HUES64 (cell line): ENCODE results near the gene HAT1.
"Not testable (repeated sequence)": the region's sequence is repeated elsewhere in the genome, so short reads cannot be mapped to it uniquely, and the experiment has no call there.

ENCODE experiments used
- H3K27ac ChIP-seq: 2 replicates; pipeline ENCODE4 v1.7.0; 2013; ENCODE audit warnings: low read depth, low read length, inconsistent platforms
- H3K27me3 ChIP-seq: 2 replicates; pipeline ENCODE4 v1.6.1; 2013; ENCODE audit warnings: mild to moderate bottlenecking, low read length; ENCODE audit not compliant: insufficient read depth
- H3K36me3 ChIP-seq: 2 replicates; pipeline ENCODE4 v1.6.1; 2013; ENCODE audit warnings: mild to moderate bottlenecking, low read length; ENCODE audit not compliant: insufficient read depth
- H3K4me1 ChIP-seq: 2 replicates; pipeline ENCODE4 v1.6.1; 2013; ENCODE audit warnings: mild to moderate bottlenecking, low read length, moderate library complexity; ENCODE audit not compliant: insufficient read depth
- H3K4me3 ChIP-seq: 2 replicates; pipeline ENCODE4 v1.5.1; 2013; ENCODE audit warnings: mild to moderate bottlenecking, low read length, moderate library complexity
- H3K9ac ChIP-seq: 2 replicates; pipeline ENCODE4 v1.6.1; 2013; ENCODE audit warnings: mild to moderate bottlenecking, low read depth, low read length
- H3K9me3 ChIP-seq: 2 replicates; pipeline ENCODE4 v1.6.1; 2013; ENCODE audit warnings: low read depth, low read length; ENCODE audit not compliant: insufficient read depth
- WGBS: fragments of 150-250, 120-280 bp; methylation state at CpG from one replicate; pipeline ENCODE4 v1.1.7; 2013; ENCODE audit warnings: missing lambda C conversion rate; 5-methylcytosine and 5-hydroxymethylcytosine counted together

HAT1 gene

GRCh38 chr2:171979103-171979502, 56.8 kb downstream of the HAT1 start:
- Histone ChIP-seq H3K36me3 (peaks cover 83% of the 10 kb centered on the region), H3K27me3 (no peaks in the 10 kb centered on the region), H3K9ac (no peak overlapping the region), H3K4me1 (no peaks in the 10 kb centered on the region), H3K9me3 (no peaks in the 10 kb centered on the region), H3K4me3 (no peak overlapping the region), H3K27ac (no peak overlapping the region)
- WGBS = 97% methylated on average over 4 of the region's 4 CpGs

GRCh38 chr2:171983924-171984323, 61.7 kb downstream of the HAT1 start:
- not testable (repeated sequence) for H3K27ac ChIP-seq, H3K9ac ChIP-seq, H3K9me3 ChIP-seq, H3K4me1 ChIP-seq, H3K4me3 ChIP-seq, H3K27me3 ChIP-seq
- WGBS = 95% methylated on average over 1 of the region's 1 CpG
- H3K36me3 ChIP-seq = peaks cover 45% of the 10 kb centered on the region

GRCh38 chr2:171985076-171985475, 62.8 kb downstream of the HAT1 start:
- H3K27ac ChIP-seq = no peak overlapping the region
- H3K9ac ChIP-seq = no peak overlapping the region
- H3K9me3 ChIP-seq = no peaks in the 10 kb centered on the region
- H3K4me1 ChIP-seq = no peaks in the 10 kb centered on the region
- H3K27me3 ChIP-seq = no peaks in the 10 kb centered on the region
- peaks cover 34% of the 10 kb centered on the region for H3K36me3 ChIP-seq
- H3K4me3 ChIP-seq = no peak overlapping the region
- 90% methylated on average over 2 of the region's 2 CpGs for WGBS

GRCh38 chr2:171986778-171987177, 64.5 kb downstream of the HAT1 start:
- 95% methylated on average over 3 of the region's 4 CpGs for WGBS
- H3K4me1 ChIP-seq = no peaks in the 10 kb centered on the region
- H3K9ac ChIP-seq = no peak overlapping the region
- no peak overlapping the region for H3K27ac ChIP-seq
- peaks cover 22% of the 10 kb centered on the region for H3K36me3 ChIP-seq
- H3K9me3 ChIP-seq = no peaks in the 10 kb centered on the region
- H3K27me3 ChIP-seq = no peaks in the 10 kb centered on the region
- H3K4me3 ChIP-seq = no peak overlapping the region

GRCh38 chr2:171991027-171991426, 68.8 kb downstream of the HAT1 start:
- Histone ChIP-seq H3K4me3 (no peak overlapping the region), H3K9ac (no peak overlapping the region), H3K36me3 (no peaks in the 10 kb centered on the region), H3K9me3 (no peaks in the 10 kb centered on the region), H3K27me3 (no peaks in the 10 kb centered on the region), H3K27ac (no peak overlapping the region), H3K4me1 (no peaks in the 10 kb centered on the region)
- 93% methylated on average over 4 of the region's 4 CpGs for WGBS

GRCh38 chr2:171995586-171995985, 73.3 kb downstream of the HAT1 start:
- Histone ChIP-seq H3K27me3 (peaks cover 20% of the 10 kb centered on the region), H3K4me1 (peaks cover 3% of the 10 kb centered on the region; the same call in 1 of the 2 replicates), H3K36me3 (no peaks in the 10 kb centered on the region), H3K9me3 (no peaks in the 10 kb centered on the region), H3K4me3 (no peak overlapping the region), H3K9ac (no peak overlapping the region), H3K27ac (no peak overlapping the region)
- WGBS = 92% methylated on average over 5 of the region's 5 CpGs

GRCh38 chr2:171996021-171996420, 73.8 kb downstream of the HAT1 start:
- peaks cover 20% of the 10 kb centered on the region for H3K27me3 ChIP-seq
- peaks cover 4% of the 10 kb centered on the region; the same call in 1 of the 2 replicates for H3K4me1 ChIP-seq
- H3K9me3 ChIP-seq = no peaks in the 10 kb centered on the region
- H3K36me3 ChIP-seq = no peaks in the 10 kb centered on the region
- H3K4me3 ChIP-seq = no peak overlapping the region
- H3K9ac ChIP-seq = no peak overlapping the region
- no peak overlapping the region for H3K27ac ChIP-seq
- 88% methylated on average over 5 of the region's 5 CpGs for WGBS

GRCh38 chr2:171997031-171997430, 74.8 kb downstream of the HAT1 start:
- 95% methylated on average over 5 of the region's 5 CpGs for WGBS
- H3K9me3 ChIP-seq, H3K36me3 ChIP-seq, H3K4me3 ChIP-seq, H3K27ac ChIP-seq, H3K4me1 ChIP-seq, H3K9ac ChIP-seq: not testable (repeated sequence)
- H3K27me3 ChIP-seq = peaks cover 20% of the 10 kb centered on the region

- WGBS = 63% methylated on average over 4 of the region's 4 CpGs
Observed at GRCh38 chr2:171999161-171999560, 76.9 kb downstream of the HAT1 start.

GRCh38 chr2:171999604-172000469, 77.6 kb downstream of the HAT1 start, which contains the start of gene METAP1D:
Gene METAP1D (plus strand): TSS chr2:171999953. CDS start chr2:171999970, 17 bp downstream.
- peaks cover 20% of the 10 kb centered on the region for H3K27me3 ChIP-seq
- 1% methylated on average over 73 of the region's 73 CpGs for WGBS
- peaks cover 4% of the 10 kb centered on the region; the same call in 1 of the 2 replicates for H3K4me1 ChIP-seq
- peak within 1 kb of the TSS; percentile 96 for H3K9ac ChIP-seq
- H3K9me3 ChIP-seq = no peaks in the 10 kb centered on the region
- H3K36me3 ChIP-seq = no peaks in the 10 kb centered on the region
- peak within 1 kb of the TSS; percentile 73 for H3K27ac ChIP-seq
- peak within 1 kb of the TSS; percentile 80 for H3K4me3 ChIP-seq

More at GRCh38 chr2:171999161-171999560, 76.9 kb downstream of the HAT1 start:
- Histone ChIP-seq H3K4me3 (peak overlapping the region; percentile 80), H3K27ac (no peak overlapping the region), H3K9me3 (no peaks in the 10 kb centered on the region), H3K36me3 (no peaks in the 10 kb centered on the region), H3K9ac (peak overlapping the region; percentile 96), H3K27me3 (peaks cover 20% of the 10 kb centered on the region), H3K4me1 (peaks cover 4% of the 10 kb centered on the region; the same call in 1 of the 2 replicates)

- H3K36me3 ChIP-seq = no peaks in the 10 kb centered on the region
- H3K27ac ChIP-seq = no peak overlapping the region; the same call in 1 of the 2 replicates
- H3K9ac ChIP-seq = peak overlapping the region; percentile 96
- peaks cover 20% of the 10 kb centered on the region for H3K27me3 ChIP-seq
- H3K4me3 ChIP-seq = peak overlapping the region; percentile 80
- peaks cover 4% of the 10 kb centered on the region; the same call in 1 of the 2 replicates for H3K4me1 ChIP-seq
- no peaks in the 10 kb centered on the region for H3K9me3 ChIP-seq
- WGBS = 90% methylated on average over 13 of the region's 13 CpGs
Observed at GRCh38 chr2:172000696-172001361, 78.6 kb downstream of the HAT1 start.
